Gastrocnemius medialis (tissue), 4 donors: Measurements from ENCODE around the gene SLC12A3. TPM values are rescaled to one million over a fixed set of nuclear protein-coding genes. Genes with fewer than 3 reads are reported as not detected.

Experiments
- ATAC-seq, 2 donors: fragments of 150-250 bp; one replicate each; pipeline ENCODE4 v1.9.1; 2016
- DNase-seq, 2 donors: peaks; one replicate each; pipeline ENCODE4 v3.0.0-alpha.2; 2019
- H3K27ac ChIP-seq, 4 donors: fragments of 200-600 bp; sonication (generic); 1 replicate in 1 of 4; 2 replicates in 3 of 4; pipeline ENCODE4 v1.5.1; 2016 to 2018; ENCODE audit warnings: mild to moderate bottlenecking in 2 of 4, moderate library complexity in 1 of 4
- H3K27me3 ChIP-seq, 3 donors: fragments of 200-600 bp; sonication (generic) in 2 of 3; 1 replicate in 1 of 3; 2 replicates in 2 of 3; pipeline versions ENCODE4 v1.5.1 to v1.6.0; 2016 to 2019; ENCODE audit warnings: mild to moderate bottlenecking in 1 of 3, moderate library complexity in 1 of 3
- H3K36me3 ChIP-seq, 2 donors: fragments of 200-600 bp; sonication (generic) in 1 of 2; one replicate each; pipeline ENCODE4 v1.5.1; 2017 to 2018
- H3K4me1 ChIP-seq, 2 donors: fragments of 200-600 bp; sonication (generic) in 1 of 2; one replicate each; pipeline ENCODE4 v1.5.1; 2016 to 2017; ENCODE audit warnings: mild to moderate bottlenecking in 2 of 2
- H3K4me3 ChIP-seq, 4 donors: fragments of 200-600 bp; sonication (generic) in 3 of 4; 1 replicate in 1 of 4; 2 replicates in 3 of 4; pipeline ENCODE4 v1.5.1; 2016 to 2019; ENCODE audit warnings: mild to moderate bottlenecking in 2 of 4
- H3K9me3 ChIP-seq, 3 donors: fragments of 200-600 bp; sonication (generic) in 2 of 3; 1 replicate in 1 of 3; 2 replicates in 2 of 3; pipeline ENCODE4 v1.5.1; 2016 to 2019
- CTCF ChIP-seq, 5 experiments: fragments of 450-650 bp in 3 of 5; fragments of 200-600 bp in 2 of 5; sonication (generic) in 2 of 5; IDR thresholded peaks in 4 of 5; conservative IDR thresholded peaks in 1 of 5; 1 replicate in 4 of 5; 2 replicates in 1 of 5; pipeline ENCODE4 v1.5.1; 2016 to 2019; ENCODE audit warnings: antibody characterized with exemption in 5 of 5, mild to moderate bottlenecking in 3 of 5, moderate library complexity in 3 of 5
- POLR2A ChIP-seq, 2 donors: fragments of 450-650 bp; IDR thresholded peaks; one replicate each; pipeline ENCODE4 v1.6.1; 2017; ENCODE audit warnings: antibody characterized with exemption in 2 of 2, mild to moderate bottlenecking in 2 of 2, moderate library complexity in 2 of 2
- in situ Hi-C, 4 donors: fragments of 200-750 bp; cut with MboI; loops; one replicate each; pipeline versions ENCODE4 v1.15.0 to v1.8.0; 2017; ENCODE audit warnings: low sequenced_read_pairs in 4 of 4
- intact Hi-C: fragments of 100-400 bp; cut with DNase I; formaldehyde crosslinking; loops from one replicate; pipeline ENCODE4 v1.15.1; 2023; ENCODE audit warnings: low total_unique reads
- total RNA-seq, 4 donors: library from RNA; depleted of rRNA; stranded (reverse); fragments of >200 nt; gene quantifications; one replicate each; pipeline versions ENCODE4 v1.1.0 to v1.2.3, GENCODE V29; 2016

SLC12A3 gene
- total RNA-seq, 4 donors from 2014 or later: not detected

- TF ChIP-seq CTCF (IDR thresholded peaks at IDR 0.05 in 4 of 5, conservative IDR thresholded peaks at IDR 0.05 in 1 of 5) (no peak), POLR2A (IDR thresholded peaks at IDR 0.05) (no peak)
- ATAC-seq: no peak
- in situ Hi-C loops: no loop called here
- H3K4me1 ChIP-seq: peaks cover 0 to 3% of the 10 kb centered on the region in 2 donors
- H3K27ac ChIP-seq: no peak overlapping the region
- intact Hi-C loops: no loop called here
- peaks cover 0 to 13% of the 10 kb centered on the region in 2 donors for H3K36me3 ChIP-seq
- H3K9me3 ChIP-seq: no peaks in the 10 kb centered on the region
- no peak overlapping the region for H3K4me3 ChIP-seq
- DNase-seq: no peak
- no peaks in the 10 kb centered on the region for H3K27me3 ChIP-seq
These were observed 41.8 kb upstream of the SLC12A3 start for GRCh38 chr16:56823081-56823733.

- Histone ChIP-seq H3K4me1 (peaks cover 0 to 3% of the 10 kb centered on the region in 2 donors), H3K27me3 (no peaks in the 10 kb centered on the region), H3K9me3 (no peaks in the 10 kb centered on the region), H3K36me3 (peaks cover 0 to 13% of the 10 kb centered on the region in 2 donors), H3K27ac (no peak overlapping the region), H3K4me3 (no peak overlapping the region)
- TF ChIP-seq CTCF (IDR thresholded peaks at IDR 0.05 in 4 of 5, conservative IDR thresholded peaks at IDR 0.05 in 1 of 5) (peak in 1 of 5 experiments; percentile 12), POLR2A (IDR thresholded peaks at IDR 0.05) (no peak)
- intact Hi-C loops: no loop called here
- ATAC-seq (peak; percentile 56 to 85), DNase-seq (peak in 1 of 2 donors; percentile 50)
- in situ Hi-C loops: no loop called here
These were observed 40.7 kb upstream of the SLC12A3 start for GRCh38 chr16:56824331-56824730.

- H3K9me3 ChIP-seq: no peaks in the 10 kb centered on the region
- intact Hi-C loops: no loop called here
- TF ChIP-seq CTCF (IDR thresholded peaks at IDR 0.05 in 4 of 5, conservative IDR thresholded peaks at IDR 0.05 in 1 of 5): no peak
- no peak for TF ChIP-seq POLR2A (IDR thresholded peaks at IDR 0.05)
- H3K36me3 ChIP-seq: peaks cover 0 to 10% of the 10 kb centered on the region in 2 donors
- in situ Hi-C loops: no loop called here
- no peak overlapping the region for H3K4me3 ChIP-seq
- no peak overlapping the region for H3K27ac ChIP-seq
- no peak for ATAC-seq
- DNase-seq: no peak
- H3K27me3 ChIP-seq: no peaks in the 10 kb centered on the region
- peaks cover 0 to 3% of the 10 kb centered on the region in 2 donors for H3K4me1 ChIP-seq
These were observed 40.2 kb upstream of the SLC12A3 start for GRCh38 chr16:56824804-56825203.

GRCh38 chr16:56825826-56826225 lies 39.2 kb upstream of the SLC12A3 start:
- DNase-seq: no peak
- no peaks in the 10 kb centered on the region for H3K9me3 ChIP-seq
- ATAC-seq: no peak
- TF ChIP-seq CTCF (IDR thresholded peaks at IDR 0.05 in 4 of 5, conservative IDR thresholded peaks at IDR 0.05 in 1 of 5): no peak
- no peak for TF ChIP-seq POLR2A (IDR thresholded peaks at IDR 0.05)
- H3K27me3 ChIP-seq: no peaks in the 10 kb centered on the region
- intact Hi-C loops (no loop called here), in situ Hi-C loops (no loop called here)
- peaks cover 0 to 3% of the 10 kb centered on the region in 2 donors for H3K4me1 ChIP-seq
- peaks cover 0 to 9% of the 10 kb centered on the region in 2 donors for H3K36me3 ChIP-seq
- H3K27ac ChIP-seq: no peak overlapping the region
- no peak overlapping the region for H3K4me3 ChIP-seq
